ENCODE measurements around the gene UAP1L1.

The UAP1L1 gene

GRCh38 chr9:137096785-137097546, 19.6 kb downstream of the UAP1L1 start:
- Histone ChIP-seq H3K4me1 (ENCODE audit: insufficient read depth, low read length) (no peaks in the 10 kb centered on the region), H3K9me3 (ENCODE audit: low read length) (peaks cover 6% of the 10 kb centered on the region), H3K4me3 (ENCODE audit: low read length) (no peak overlapping the region), H3K27me3 (ENCODE audit: insufficient read depth, low read length) (no peaks in the 10 kb centered on the region), H2AFZ (ENCODE audit: low read depth, low read length) (no peak overlapping the region), H3K36me3 (ENCODE audit: insufficient read depth, low read length) (peaks cover 58% of the 10 kb centered on the region)

GRCh38 chr9:137097761-137098462, 20.6 kb downstream of the UAP1L1 start:
- Histone ChIP-seq H3K4me3 (ENCODE audit: low read length) (no peak overlapping the region), H3K36me3 (ENCODE audit: insufficient read depth, low read length) (peaks cover 65% of the 10 kb centered on the region), H3K27me3 (ENCODE audit: insufficient read depth, low read length) (no peaks in the 10 kb centered on the region), H3K4me1 (ENCODE audit: insufficient read depth, low read length) (no peaks in the 10 kb centered on the region), H2AFZ (ENCODE audit: low read depth, low read length) (no peak overlapping the region), H3K9me3 (ENCODE audit: low read length) (peaks cover 16% of the 10 kb centered on the region)

GRCh38 chr9:137099231-137099630, 21.9 kb downstream of the UAP1L1 start:
- Histone ChIP-seq H2AFZ (ENCODE audit: low read depth, low read length) (no peak overlapping the region), H3K9me3 (ENCODE audit: low read length) (peaks cover 21% of the 10 kb centered on the region), H3K36me3 (ENCODE audit: insufficient read depth, low read length) (peaks cover 76% of the 10 kb centered on the region), H3K4me1 (ENCODE audit: insufficient read depth, low read length) (no peaks in the 10 kb centered on the region), H3K27me3 (ENCODE audit: insufficient read depth, low read length) (no peaks in the 10 kb centered on the region), H3K4me3 (ENCODE audit: low read length) (no peak overlapping the region)

- peaks cover 78% of the 10 kb centered on the region for H3K36me3 ChIP-seq (ENCODE audit: insufficient read depth, low read length)
- H3K4me3 ChIP-seq (ENCODE audit: low read length): no peak overlapping the region
- no peak overlapping the region for H2AFZ ChIP-seq (ENCODE audit: low read depth, low read length)
- no peaks in the 10 kb centered on the region for H3K27me3 ChIP-seq (ENCODE audit: insufficient read depth, low read length)
- H3K9me3 ChIP-seq (ENCODE audit: low read length): peaks cover 21% of the 10 kb centered on the region
- H3K4me1 ChIP-seq (ENCODE audit: insufficient read depth, low read length): no peaks in the 10 kb centered on the region
Observed at GRCh38 chr9:137103206-137103999, 26.1 kb downstream of the UAP1L1 start.

- Histone ChIP-seq H3K4me3 (ENCODE audit: low read length) (no peak overlapping the region), H3K36me3 (ENCODE audit: insufficient read depth, low read length) (peaks cover 78% of the 10 kb centered on the region), H3K4me1 (ENCODE audit: insufficient read depth, low read length) (no peaks in the 10 kb centered on the region)
Observed at GRCh38 chr9:137105814-137106661, 28.7 kb downstream of the UAP1L1 start.

GRCh38 chr9:137106662-137107250, 29.4 kb downstream of the UAP1L1 start:
- no peaks in the 10 kb centered on the region for H3K4me1 ChIP-seq (ENCODE audit: insufficient read depth, low read length)
- peaks cover 71% of the 10 kb centered on the region for H3K36me3 ChIP-seq (ENCODE audit: insufficient read depth, low read length)
- H2AFZ ChIP-seq (ENCODE audit: low read depth, low read length): no peak overlapping the region
- H3K27me3 ChIP-seq (ENCODE audit: insufficient read depth, low read length): no peaks in the 10 kb centered on the region
- peaks cover 17% of the 10 kb centered on the region for H3K9me3 ChIP-seq (ENCODE audit: low read length)
- H3K4me3 ChIP-seq (ENCODE audit: low read length): no peak overlapping the region

More at GRCh38 chr9:137105814-137106661, 28.7 kb downstream of the UAP1L1 start:
- H3K9me3 ChIP-seq (ENCODE audit: low read length): peaks cover 21% of the 10 kb centered on the region
- H3K27me3 ChIP-seq (ENCODE audit: insufficient read depth, low read length): no peaks in the 10 kb centered on the region
- H2AFZ ChIP-seq (ENCODE audit: low read depth, low read length): no peak overlapping the region

- peaks cover 64% of the 10 kb centered on the region for H3K36me3 ChIP-seq (ENCODE audit: insufficient read depth, low read length)
- H3K27me3 ChIP-seq (ENCODE audit: insufficient read depth, low read length): no peaks in the 10 kb centered on the region
- no peak overlapping the region for H3K4me3 ChIP-seq (ENCODE audit: low read length)
- H3K9me3 ChIP-seq (ENCODE audit: low read length): peaks cover 10% of the 10 kb centered on the region
- H3K4me1 ChIP-seq (ENCODE audit: insufficient read depth, low read length): no peaks in the 10 kb centered on the region
- no peak overlapping the region for H2AFZ ChIP-seq (ENCODE audit: low read depth, low read length)
Observed at GRCh38 chr9:137107312-137107921, 30.1 kb downstream of the UAP1L1 start.

- Histone ChIP-seq H2AFZ (ENCODE audit: low read depth, low read length) (no peak overlapping the region), H3K4me1 (ENCODE audit: insufficient read depth, low read length) (no peaks in the 10 kb centered on the region), H3K9me3 (ENCODE audit: low read length) (peaks cover 5% of the 10 kb centered on the region), H3K27me3 (ENCODE audit: insufficient read depth, low read length) (no peaks in the 10 kb centered on the region), H3K4me3 (ENCODE audit: low read length) (no peak overlapping the region), H3K36me3 (ENCODE audit: insufficient read depth, low read length) (peaks cover 58% of the 10 kb centered on the region)
Observed at GRCh38 chr9:137107982-137108381, 30.7 kb downstream of the UAP1L1 start.

GRCh38 chr9:137108608-137109249, 31.4 kb downstream of the UAP1L1 start:
- Histone ChIP-seq H3K4me1 (ENCODE audit: insufficient read depth, low read length) (no peaks in the 10 kb centered on the region), H2AFZ (ENCODE audit: low read depth, low read length) (no peak overlapping the region), H3K9me3 (ENCODE audit: low read length) (no peaks in the 10 kb centered on the region), H3K4me3 (ENCODE audit: low read length) (no peak overlapping the region), H3K36me3 (ENCODE audit: insufficient read depth, low read length) (peaks cover 51% of the 10 kb centered on the region), H3K27me3 (ENCODE audit: insufficient read depth, low read length) (no peaks in the 10 kb centered on the region)

- H3K4me3 ChIP-seq (ENCODE audit: low read length): no peak overlapping the region
- no peaks in the 10 kb centered on the region for H3K4me1 ChIP-seq (ENCODE audit: insufficient read depth, low read length)
- peaks cover 46% of the 10 kb centered on the region for H3K36me3 ChIP-seq (ENCODE audit: insufficient read depth, low read length)
- no peaks in the 10 kb centered on the region for H3K27me3 ChIP-seq (ENCODE audit: insufficient read depth, low read length)
- no peak overlapping the region for H2AFZ ChIP-seq (ENCODE audit: low read depth, low read length)
- H3K9me3 ChIP-seq (ENCODE audit: low read length): no peaks in the 10 kb centered on the region
Observed at GRCh38 chr9:137109250-137110146, 32.2 kb downstream of the UAP1L1 start.

All from neuron (in vitro differentiated cells).